Fibroblast of mammary gland (primary cell): ENCODE measurements around the gene HPSE2.
"Not testable (repeated sequence)": the region's sequence is repeated elsewhere in the genome, so short reads cannot be mapped to it uniquely, and the experiment has no call there.

ENCODE experiments used
- DNase-seq: peaks from one replicate; pipeline ENCODE4 v3.0.0-alpha.2; 2010; ENCODE audit warnings: low read depth
- H3K4me3 ChIP-seq: 2 replicates; pipeline ENCODE4 v1.5.1; 2011; ENCODE audit warnings: low read depth, mild to moderate bottlenecking, low read length, moderate library complexity; ENCODE audit not compliant: control insufficient read depth
- TF ChIP-seq, protein P1 (sequence below): conservative IDR thresholded peaks from 2 replicates; pipeline ENCODE4 v1.5.1; 2011; ENCODE audit warnings: low read depth, low read length, inconsistent platforms; ENCODE audit not compliant: control insufficient read depth, insufficient read depth

HPSE2 gene

GRCh38 chr10:98919899-98920298, 315.8 kb downstream of the HPSE2 start:
- DNase-seq, result peak; percentile 50
- TF ChIP-seq, protein P1, sequence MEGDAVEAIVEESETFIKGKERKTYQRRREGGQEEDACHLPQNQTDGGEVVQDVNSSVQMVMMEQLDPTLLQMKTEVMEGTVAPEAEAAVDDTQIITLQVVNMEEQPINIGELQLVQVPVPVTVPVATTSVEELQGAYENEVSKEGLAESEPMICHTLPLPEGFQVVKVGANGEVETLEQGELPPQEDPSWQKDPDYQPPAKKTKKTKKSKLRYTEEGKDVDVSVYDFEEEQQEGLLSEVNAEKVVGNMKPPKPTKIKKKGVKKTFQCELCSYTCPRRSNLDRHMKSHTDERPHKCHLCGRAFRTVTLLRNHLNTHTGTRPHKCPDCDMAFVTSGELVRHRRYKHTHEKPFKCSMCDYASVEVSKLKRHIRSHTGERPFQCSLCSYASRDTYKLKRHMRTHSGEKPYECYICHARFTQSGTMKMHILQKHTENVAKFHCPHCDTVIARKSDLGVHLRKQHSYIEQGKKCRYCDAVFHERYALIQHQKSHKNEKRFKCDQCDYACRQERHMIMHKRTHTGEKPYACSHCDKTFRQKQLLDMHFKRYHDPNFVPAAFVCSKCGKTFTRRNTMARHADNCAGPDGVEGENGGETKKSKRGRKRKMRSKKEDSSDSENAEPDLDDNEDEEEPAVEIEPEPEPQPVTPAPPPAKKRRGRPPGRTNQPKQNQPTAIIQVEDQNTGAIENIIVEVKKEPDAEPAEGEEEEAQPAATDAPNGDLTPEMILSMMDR, result no peak
- H3K4me3 ChIP-seq, result no peak overlapping the region

GRCh38 chr10:98917828-98918227, 317.8 kb downstream of the HPSE2 start:
- TF ChIP-seq, protein P1, result no peak
- DNase-seq, result no peak
- no peak overlapping the region for H3K4me3 ChIP-seq

GRCh38 chr10:98916526-98917125, 319.0 kb downstream of the HPSE2 start:
- DNase-seq, result no peak
- H3K4me3 ChIP-seq, result no peak overlapping the region
- TF ChIP-seq, protein P1, result peak; percentile 2

DNA sequence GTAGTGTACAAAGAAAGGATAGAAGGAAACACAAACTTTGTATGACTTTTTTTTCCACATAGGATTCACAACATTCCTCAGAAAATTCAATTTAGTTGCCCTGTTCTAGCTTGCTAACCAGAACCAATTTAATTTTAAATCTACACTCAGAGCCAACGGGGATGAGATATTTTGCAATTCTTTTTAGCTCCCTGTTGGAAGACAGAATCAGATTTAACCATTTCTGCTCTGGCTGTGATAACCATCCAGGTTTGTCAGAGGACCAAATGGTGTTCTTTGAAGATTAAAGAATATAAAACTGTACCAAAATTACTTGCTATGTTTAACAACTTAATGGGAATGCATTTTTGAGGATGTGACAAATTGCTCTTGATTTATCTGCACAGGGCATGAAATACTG, 319.7 kb downstream of the HPSE2 start:
- DNase-seq, result no peak
- TF ChIP-seq, protein P1, result no peak
- no peak overlapping the region for H3K4me3 ChIP-seq

DNA sequence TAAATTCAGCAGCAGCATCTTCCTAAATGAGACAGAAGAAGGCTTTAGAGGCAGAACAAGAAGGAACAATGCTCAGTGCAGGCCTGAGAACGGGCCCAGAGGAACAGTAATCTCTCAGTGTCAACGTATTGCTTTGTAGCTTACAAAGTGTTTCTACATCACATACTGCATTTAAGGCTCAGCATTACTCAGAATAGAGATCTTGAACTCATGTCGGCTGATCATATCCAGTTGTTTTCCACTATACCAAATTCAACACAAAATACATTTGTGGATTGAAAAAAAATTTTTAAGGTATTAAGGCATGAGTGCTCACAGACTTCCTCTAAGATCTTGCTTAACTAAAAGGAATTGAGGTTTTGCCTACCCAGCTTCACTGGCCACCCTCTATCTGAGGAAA, 325.1 kb downstream of the HPSE2 start:
- TF ChIP-seq, protein P1, result no peak
- H3K4me3 ChIP-seq, result no peak overlapping the region
- DNase-seq, result no peak

DNA sequence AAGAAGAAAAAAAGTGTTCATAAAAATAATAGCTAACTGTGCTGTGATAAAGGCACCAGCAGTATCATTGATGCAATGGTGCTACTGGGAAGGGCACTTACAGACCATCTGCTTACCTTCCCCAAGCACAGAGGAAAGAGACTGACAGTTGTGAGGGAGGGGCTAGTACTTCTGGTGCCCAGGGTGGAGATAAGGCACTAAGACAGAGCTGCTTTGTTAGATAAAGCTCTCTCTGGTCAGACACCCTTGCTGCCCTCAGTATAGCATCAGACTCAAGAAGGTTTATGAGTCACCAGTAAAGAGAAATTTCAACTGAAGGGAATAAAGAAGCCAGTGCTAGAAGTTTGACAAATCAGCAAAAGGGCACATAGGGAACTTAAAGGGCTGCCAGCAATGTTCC, 325.6 kb downstream of the HPSE2 start:
- no peak overlapping the region for H3K4me3 ChIP-seq
- no peak for DNase-seq
- TF ChIP-seq, protein P1, result no peak

- no peak overlapping the region for H3K4me3 ChIP-seq
- DNase-seq, result no peak
- TF ChIP-seq, protein P1, result no peak
These were observed 326.8 kb downstream of the HPSE2 start for GRCh38 chr10:98908868-98909267.

DNA sequence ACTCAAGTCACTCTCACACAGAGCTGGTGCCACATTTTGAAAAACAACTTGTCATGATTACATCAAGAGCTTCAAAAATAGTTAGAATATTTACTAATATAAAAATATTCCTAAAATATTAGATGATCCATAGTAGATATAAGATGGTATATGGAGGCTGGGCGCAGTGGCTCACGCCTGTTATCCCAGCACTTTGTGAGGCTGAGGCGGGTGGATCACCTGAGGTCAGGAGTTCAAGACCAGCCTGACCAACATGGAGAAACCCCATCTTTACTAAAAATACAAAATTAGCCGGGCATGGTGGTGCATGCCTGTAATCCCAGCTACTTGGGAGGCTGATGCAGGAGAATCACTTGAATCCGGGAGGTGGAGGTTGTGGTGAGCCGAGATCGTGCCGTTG, 327.4 kb downstream of the HPSE2 start:
- H3K4me3 ChIP-seq, DNase-seq: not testable (repeated sequence)
